ENCODE data around the gene KCNJ14.

DNA sequence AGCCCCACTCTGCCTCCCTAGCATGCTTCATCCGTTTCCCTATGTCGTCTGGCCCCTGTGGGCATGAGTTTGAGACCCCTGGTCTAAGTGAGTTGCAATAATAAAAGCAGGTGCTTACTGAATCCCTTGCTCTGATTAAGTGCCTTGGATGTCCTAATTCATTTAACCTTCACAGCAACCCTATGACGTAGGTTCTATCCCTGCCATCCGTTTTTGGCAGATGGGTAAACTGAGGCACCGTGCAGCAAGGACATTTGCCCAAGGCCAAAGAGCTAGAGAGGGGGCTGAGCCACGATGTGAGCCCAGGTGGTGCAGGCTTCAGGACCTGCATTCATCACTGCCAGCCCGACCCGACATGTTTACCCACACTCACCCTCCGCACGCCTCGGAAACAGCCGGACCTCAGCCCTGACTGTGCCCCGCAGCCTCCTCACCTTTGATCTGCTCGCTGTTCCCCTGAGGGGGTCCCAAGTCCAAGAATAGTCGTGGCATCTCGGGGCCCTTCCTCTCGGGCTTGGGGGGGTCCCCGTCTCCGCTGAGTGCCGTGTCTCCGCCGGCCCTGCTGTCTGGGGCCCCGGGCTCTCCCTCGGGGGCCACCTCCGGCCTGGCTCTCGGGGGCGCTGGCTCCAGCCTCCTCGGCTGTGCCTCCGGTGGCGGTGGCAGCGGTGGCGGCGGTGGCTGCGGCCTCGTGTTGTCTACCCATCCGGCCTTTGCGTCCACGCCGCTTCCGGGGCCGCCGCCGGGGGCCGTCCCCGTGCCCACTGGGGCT lies 41.8 kb downstream of the KCNJ14 start:
- TF ChIP-seq, protein P1, sequence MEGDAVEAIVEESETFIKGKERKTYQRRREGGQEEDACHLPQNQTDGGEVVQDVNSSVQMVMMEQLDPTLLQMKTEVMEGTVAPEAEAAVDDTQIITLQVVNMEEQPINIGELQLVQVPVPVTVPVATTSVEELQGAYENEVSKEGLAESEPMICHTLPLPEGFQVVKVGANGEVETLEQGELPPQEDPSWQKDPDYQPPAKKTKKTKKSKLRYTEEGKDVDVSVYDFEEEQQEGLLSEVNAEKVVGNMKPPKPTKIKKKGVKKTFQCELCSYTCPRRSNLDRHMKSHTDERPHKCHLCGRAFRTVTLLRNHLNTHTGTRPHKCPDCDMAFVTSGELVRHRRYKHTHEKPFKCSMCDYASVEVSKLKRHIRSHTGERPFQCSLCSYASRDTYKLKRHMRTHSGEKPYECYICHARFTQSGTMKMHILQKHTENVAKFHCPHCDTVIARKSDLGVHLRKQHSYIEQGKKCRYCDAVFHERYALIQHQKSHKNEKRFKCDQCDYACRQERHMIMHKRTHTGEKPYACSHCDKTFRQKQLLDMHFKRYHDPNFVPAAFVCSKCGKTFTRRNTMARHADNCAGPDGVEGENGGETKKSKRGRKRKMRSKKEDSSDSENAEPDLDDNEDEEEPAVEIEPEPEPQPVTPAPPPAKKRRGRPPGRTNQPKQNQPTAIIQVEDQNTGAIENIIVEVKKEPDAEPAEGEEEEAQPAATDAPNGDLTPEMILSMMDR (IDR thresholded peaks at IDR 0.05): no peak
- TF ChIP-seq POLR2A (IDR thresholded peaks at IDR 0.05): no peak

All from heart left ventricle (tissue), 13 donors.